Activated CD4-positive, alpha-beta memory T cell treated with anti-CD3 and anti-CD28 coated beads, Interleukin-2, amount 10 ng/mL, durations not matched to agents 7 days and 5 days (primary cell): ENCODE results near the gene CNDP1. TPM values are rescaled to one million over a fixed set of nuclear protein-coding genes. Genes with fewer than 3 reads are reported as not detected.
"Not testable (repeated sequence)": the region's sequence is repeated elsewhere in the genome, so short reads cannot be mapped to it uniquely, and the experiment has no call there.

Experiments
- CTCF ChIA-PET: fragments of 350-600 bp; sonication (Branson Sonifier 250); formaldehyde crosslinking; loops from one replicate; lab custom pipeline; 2021; ENCODE audit warnings: antibody characterized with exemption, inconsistent platforms; lab: Charles Lee
- POLR2A ChIA-PET: fragments of 350-600 bp; sonication (Branson Sonifier 250); formaldehyde crosslinking; loops from one replicate; lab custom pipeline; 2021; ENCODE audit warnings: antibody characterized with exemption; lab: Charles Lee
- DNase-seq: peaks from one replicate; pipeline ENCODE4 v3.0.0-alpha.2; 2020
- H3K27ac Mint-ChIP-seq: one replicate; pipeline ENCODE4 v1.8.0; 2021; ENCODE audit warnings: mild to moderate bottlenecking, mixed read lengths
- H3K27me3 Mint-ChIP-seq: one replicate; pipeline ENCODE4 v1.8.0; 2021; ENCODE audit warnings: mixed read lengths
- H3K36me3 Mint-ChIP-seq: one replicate; pipeline ENCODE4 v1.8.0; 2021; ENCODE audit warnings: low read depth, mixed read lengths
- H3K4me1 Mint-ChIP-seq: one replicate; pipeline ENCODE4 v1.8.0; 2021; ENCODE audit warnings: mixed read lengths
- H3K4me3 Mint-ChIP-seq: one replicate; pipeline ENCODE4 v1.8.0; 2021; ENCODE audit warnings: mild to moderate bottlenecking, mixed read lengths
- H3K9me3 Mint-ChIP-seq: one replicate; pipeline ENCODE4 v1.8.0; 2021; ENCODE audit warnings: mixed read lengths
- total RNA-seq, 2 experiments: library from RNA; stranded (reverse); gene quantifications; one replicate each; pipeline ENCODE4 v1.2.3, GENCODE V29; 2021

Gene CNDP1
- total RNA-seq, 2 experiments from 2014 or later = not detected

DNA sequence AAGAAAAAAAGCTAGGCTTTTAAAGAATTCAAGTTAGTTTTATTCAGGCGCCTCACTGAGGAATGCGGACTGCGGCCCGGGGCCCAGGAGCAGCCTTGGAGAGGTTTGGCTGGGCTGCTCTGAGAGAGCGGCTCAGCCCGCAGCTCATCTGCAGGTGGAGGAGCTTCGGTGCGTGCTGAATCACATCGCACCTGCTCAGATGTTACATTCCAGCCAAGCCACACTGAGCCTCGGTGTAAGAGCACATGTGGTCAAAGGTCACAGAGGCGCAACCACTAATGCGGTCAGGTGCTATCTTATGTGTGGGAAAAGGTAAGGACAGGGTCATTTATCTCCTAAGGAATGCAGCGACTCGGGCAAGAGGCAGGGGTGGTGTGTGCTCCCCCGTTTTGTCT lies 17.1 kb upstream of the CNDP1 start:
- H3K27me3 Mint-ChIP-seq = no peaks in the 10 kb centered on the region
- H3K27ac Mint-ChIP-seq = no peak overlapping the region
- ChIA-PET POLR2A (no interaction called here), CTCF (no interaction called here)
- H3K9me3 Mint-ChIP-seq = no peaks in the 10 kb centered on the region
- peaks cover 53% of the 10 kb centered on the region for H3K36me3 Mint-ChIP-seq
- no peak for DNase-seq
- H3K4me3 Mint-ChIP-seq = no peak overlapping the region
- H3K4me1 Mint-ChIP-seq = no peaks in the 10 kb centered on the region

DNA sequence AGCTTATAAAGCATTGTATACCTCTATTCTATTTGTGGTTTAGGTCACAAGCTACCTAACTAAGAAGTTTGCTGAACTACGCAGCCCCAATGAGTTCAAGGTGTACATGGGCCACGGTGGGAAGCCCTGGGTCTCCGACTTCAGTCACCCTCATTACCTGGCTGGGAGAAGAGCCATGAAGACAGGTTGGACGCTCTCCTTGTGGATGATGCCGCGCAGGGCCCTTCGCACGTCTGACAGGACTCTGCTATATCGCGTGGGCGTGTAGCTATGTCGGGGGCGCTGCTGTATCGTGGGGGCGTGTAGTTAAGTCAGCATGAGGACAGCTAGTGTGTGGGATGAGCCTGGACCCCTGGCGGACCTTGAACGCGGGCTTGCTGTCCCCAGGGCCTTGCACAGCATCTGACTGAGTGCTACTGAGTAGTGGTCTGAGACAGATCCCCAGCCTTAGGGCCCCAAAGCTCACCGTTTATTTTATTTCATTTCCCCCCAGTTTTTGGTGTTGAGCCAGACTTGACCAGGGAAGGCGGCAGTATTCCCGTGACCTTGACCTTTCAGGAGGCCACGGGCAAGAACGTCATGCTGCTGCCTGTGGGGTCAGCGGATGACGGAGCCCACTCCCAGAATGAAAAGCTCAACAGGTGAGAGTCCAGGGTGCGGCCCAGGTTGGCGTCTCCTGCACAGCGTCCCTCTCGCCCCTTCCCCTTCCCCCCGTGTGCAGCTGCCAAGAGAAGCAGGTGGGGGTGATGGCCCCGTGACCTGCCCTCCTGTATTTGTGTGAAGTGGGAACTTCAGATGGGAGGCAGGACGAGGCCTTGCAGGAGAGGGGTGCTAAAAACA lies 15.6 kb upstream of the CNDP1 start:
- ChIA-PET POLR2A (no interaction called here), CTCF (interaction anchor here (1.2 kb wide), 1 partner anchor 25 kb away, joined by 3 read pairs; no protein-coding TSS in a partner anchor)
- no peak for DNase-seq
- Mint-ChIP-seq H3K27me3 (no peaks in the 10 kb centered on the region), H3K27ac (no peak overlapping the region), H3K4me3 (no peak overlapping the region), H3K9me3 (no peaks in the 10 kb centered on the region), H3K36me3 (peaks cover 44% of the 10 kb centered on the region), H3K4me1 (no peaks in the 10 kb centered on the region)

DNA sequence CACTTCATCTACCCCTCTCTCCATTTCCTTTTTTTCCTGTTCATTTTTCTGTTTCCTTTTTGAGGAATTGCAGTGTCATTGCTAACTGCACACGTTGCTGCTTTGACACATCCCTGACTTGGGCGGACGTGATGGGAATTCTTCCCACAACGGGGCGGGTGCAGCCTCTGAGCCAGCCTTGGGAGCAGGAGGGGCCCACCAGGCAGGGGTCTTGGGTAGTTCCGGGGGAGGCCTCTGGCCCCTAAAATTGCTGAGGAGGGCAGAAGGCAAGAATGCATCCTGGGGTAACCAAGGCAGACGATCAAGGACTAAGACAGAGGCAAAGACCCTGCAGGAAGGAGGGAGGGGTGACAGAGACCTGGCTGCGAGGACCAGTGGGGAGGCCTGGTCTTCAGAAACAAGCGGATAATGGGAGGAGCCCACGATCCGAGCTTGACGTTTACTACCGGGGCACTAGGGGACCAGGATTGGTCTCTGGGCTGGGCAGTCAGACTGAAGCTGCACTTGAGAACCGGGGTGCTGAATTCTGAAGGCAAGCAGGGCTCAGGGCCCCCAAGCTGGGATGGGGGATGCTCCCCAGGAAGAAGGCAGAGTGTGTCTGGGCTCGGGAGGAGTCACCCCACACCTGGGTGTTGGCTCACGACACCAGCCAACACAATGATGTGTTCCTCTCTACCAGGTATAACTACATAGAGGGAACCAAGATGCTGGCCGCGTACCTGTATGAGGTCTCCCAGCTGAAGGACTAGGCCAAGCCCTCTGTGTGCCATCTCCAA lies 14.8 kb upstream of the CNDP1 start:
- no peak overlapping the region for H3K27ac Mint-ChIP-seq
- DNase-seq = no peak
- H3K9me3 Mint-ChIP-seq = no peaks in the 10 kb centered on the region
- CTCF ChIA-PET = interaction anchor here (1.2 kb wide), 1 partner anchor 26 kb away, joined by 3 read pairs; no protein-coding TSS in a partner anchor
- H3K4me1 Mint-ChIP-seq = no peaks in the 10 kb centered on the region
- no peak overlapping the region for H3K4me3 Mint-ChIP-seq
- no peaks in the 10 kb centered on the region for H3K27me3 Mint-ChIP-seq
- POLR2A ChIA-PET = no interaction called here
- H3K36me3 Mint-ChIP-seq = peaks cover 42% of the 10 kb centered on the region

DNA sequence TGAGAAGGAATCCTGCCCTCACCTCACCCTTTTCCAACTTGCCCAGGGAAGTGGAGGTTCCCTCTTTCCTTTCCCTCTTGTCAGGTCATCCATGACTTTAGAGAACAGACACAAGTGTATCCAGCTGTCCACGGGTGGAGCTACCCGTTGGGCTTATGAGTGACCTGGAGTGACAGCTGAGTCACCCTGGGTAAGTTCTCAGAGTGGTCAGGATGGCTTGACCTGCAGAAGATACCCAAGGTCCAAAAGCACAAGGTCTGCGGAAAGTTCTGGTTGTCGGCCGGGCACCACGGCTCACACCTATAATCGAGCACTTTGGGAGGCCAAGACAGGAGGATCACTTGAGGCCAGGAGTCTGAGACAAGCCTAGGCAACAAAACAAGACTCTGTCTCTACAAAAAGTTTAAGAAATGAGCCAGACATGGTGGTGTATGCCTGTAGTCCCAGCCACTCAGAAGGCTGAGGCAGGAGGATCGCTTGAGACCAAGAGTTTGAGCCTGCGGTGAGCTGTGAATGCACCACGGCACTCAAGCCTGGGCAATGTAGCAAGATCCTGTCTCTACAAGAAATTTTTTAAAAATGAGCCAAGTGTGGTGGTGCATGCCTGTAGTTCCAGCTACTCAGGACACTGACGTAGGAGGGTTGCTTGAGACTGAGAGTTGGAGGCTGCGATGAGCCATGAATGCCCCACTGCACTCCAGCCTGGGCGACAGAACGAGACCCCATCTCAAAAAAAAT lies 14.0 kb upstream of the CNDP1 start:
- POLR2A ChIA-PET = no interaction called here
- CTCF ChIA-PET = no interaction called here
- H3K27ac Mint-ChIP-seq = no peak overlapping the region
- no peak for DNase-seq
- no peak overlapping the region for H3K4me3 Mint-ChIP-seq
- peaks cover 36% of the 10 kb centered on the region for H3K36me3 Mint-ChIP-seq
- no peaks in the 10 kb centered on the region for H3K27me3 Mint-ChIP-seq
- H3K4me1 Mint-ChIP-seq = no peaks in the 10 kb centered on the region
- H3K9me3 Mint-ChIP-seq = no peaks in the 10 kb centered on the region

DNA sequence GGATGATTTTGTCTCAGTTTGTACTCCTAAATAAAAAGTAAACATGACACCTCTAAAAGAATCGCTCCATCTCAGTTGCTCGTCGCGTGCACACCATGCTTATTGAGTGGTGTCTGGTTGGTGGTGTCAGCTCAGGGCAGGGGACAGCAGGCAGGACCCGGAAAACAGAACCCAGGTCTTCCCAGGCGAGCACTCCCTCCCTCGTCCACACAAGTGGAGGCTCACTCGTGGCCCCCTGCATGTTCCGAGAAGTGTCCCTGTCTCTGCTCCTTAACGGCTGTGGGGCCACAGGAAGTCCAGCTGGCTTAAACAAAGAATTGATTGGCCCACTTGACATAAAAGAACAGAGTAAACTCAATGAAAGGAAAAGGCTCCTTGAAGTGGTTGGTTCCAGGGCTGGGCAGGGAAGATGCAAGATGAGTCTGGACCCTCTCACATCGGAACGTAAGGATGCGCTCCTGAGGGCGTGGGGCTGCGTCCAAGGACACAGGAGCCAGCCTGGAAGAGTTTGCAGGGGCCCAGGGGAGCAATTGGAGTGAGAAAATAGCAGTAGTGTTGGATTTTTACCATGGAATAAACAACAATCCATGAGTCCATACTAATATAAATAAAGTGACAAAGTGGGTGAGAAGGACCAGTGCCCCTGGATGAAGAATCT lies 13.1 kb upstream of the CNDP1 start:
- POLR2A ChIA-PET = no interaction called here
- no peak for DNase-seq

DNA sequence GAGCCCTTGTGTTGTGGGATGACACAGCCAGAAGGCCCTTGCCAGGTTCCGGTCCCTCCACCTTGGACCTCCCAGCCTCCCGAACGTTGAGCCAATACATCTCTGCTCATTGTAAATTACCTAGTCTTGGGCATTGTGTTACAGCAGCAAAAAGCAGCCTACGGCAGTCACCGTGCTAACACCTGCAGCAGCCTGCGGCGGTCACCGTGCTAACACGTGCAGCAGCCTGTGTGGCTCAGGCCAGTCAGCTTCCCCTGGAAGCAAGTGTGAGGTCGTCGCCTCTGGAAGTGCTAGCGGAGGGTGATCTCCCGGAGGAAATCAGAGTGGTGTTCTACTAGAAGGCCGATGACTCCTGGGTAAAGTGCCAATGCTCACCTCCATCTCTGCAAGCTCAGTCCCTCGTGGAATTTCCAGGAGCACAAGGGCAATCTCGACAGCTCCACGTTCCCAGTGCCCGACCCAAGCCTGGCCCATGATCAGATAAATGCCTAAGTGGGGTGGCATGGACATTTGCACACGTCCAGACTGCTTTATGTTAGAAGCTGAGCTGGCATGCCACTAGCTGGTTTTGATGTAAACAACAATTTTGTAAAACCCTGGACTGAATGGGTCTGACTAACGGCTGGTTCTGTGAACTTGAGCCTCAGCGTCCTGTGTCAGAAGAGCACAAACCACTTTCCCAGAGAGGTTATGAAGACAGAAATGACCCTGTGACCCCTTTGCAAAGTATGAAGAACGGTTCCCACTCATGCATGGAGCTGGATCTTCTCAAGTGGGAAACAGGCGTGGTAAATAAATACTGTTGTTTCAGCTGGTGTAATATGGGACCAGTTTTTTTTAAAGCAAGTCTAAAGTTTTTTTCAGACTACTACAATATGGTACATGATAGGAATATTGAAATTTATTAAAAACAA lies 11.4 kb upstream of the CNDP1 start:
- ChIA-PET CTCF (interaction anchor here (1.1 kb wide), 1 partner anchor 29 kb away, joined by 3 read pairs; no protein-coding TSS in a partner anchor), POLR2A (no interaction called here)
- Mint-ChIP-seq H3K27me3 (no peaks in the 10 kb centered on the region), H3K9me3 (no peaks in the 10 kb centered on the region), H3K4me3 (no peak overlapping the region), H3K27ac (no peak overlapping the region), H3K36me3 (peaks cover 30% of the 10 kb centered on the region), H3K4me1 (no peaks in the 10 kb centered on the region)
- DNase-seq = no peak

More for the DNA sequence above, 13.1 kb upstream of the CNDP1 start:
- peaks cover 36% of the 10 kb centered on the region for H3K36me3 Mint-ChIP-seq
- no peaks in the 10 kb centered on the region for H3K4me1 Mint-ChIP-seq
- CTCF ChIA-PET = no interaction called here
- H3K27me3 Mint-ChIP-seq = no peaks in the 10 kb centered on the region
- H3K9me3 Mint-ChIP-seq = no peaks in the 10 kb centered on the region
- no peak overlapping the region for H3K27ac Mint-ChIP-seq
- no peak overlapping the region for H3K4me3 Mint-ChIP-seq

DNA sequence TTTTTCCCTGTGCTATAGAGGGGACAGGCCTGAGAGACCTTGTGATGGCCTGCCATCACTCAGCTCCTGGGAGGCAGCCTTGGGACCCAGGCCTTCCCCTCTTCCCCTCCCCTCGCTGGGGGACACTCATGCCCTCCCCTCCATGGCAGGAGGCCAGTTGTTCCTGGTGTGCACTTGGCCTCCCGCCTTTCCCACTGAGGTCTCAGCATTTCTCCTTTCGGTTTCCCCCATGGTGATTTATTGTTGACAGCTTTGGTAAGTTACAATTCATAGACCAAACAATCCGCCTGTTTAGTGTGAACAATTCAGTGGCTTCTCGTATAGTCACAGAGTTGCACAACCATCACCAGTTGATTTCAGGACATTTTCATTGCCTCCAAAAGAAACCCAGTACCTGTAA lies 10.2 kb upstream of the CNDP1 start:
- Mint-ChIP-seq H3K36me3 (peaks cover 24% of the 10 kb centered on the region), H3K27ac (no peak overlapping the region), H3K4me1 (no peaks in the 10 kb centered on the region), H3K9me3 (no peaks in the 10 kb centered on the region), H3K27me3 (peaks cover 6% of the 10 kb centered on the region), H3K4me3 (no peak overlapping the region)
- no peak for DNase-seq
- ChIA-PET CTCF (no interaction called here), POLR2A (no interaction called here)

DNA sequence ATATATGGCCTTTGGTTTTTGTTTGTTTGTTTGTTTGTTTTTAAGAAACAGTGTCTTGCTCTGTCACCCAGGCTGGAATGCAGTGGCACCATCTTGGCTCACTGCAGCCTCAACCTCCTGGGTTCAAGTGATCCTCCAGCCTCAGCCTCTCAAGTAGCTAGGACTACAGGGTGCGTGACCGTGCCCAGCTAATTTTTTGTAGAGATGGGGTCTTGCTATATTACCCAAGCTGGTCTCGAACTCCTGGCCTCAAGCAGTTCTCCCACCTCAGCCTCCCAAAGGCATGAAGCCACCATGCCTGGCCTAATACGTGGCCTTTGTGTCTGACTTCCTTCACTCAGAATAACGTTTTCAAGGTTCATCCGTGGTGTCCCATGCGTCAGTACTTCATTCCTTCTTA lies 9.4 kb upstream of the CNDP1 start:
- DNase-seq, H3K9me3 Mint-ChIP-seq, H3K4me3 Mint-ChIP-seq, H3K27ac Mint-ChIP-seq, H3K27me3 Mint-ChIP-seq, POLR2A ChIA-PET, CTCF ChIA-PET, H3K4me1 Mint-ChIP-seq: not testable (repeated sequence)
- H3K36me3 Mint-ChIP-seq = peaks cover 16% of the 10 kb centered on the region

DNA sequence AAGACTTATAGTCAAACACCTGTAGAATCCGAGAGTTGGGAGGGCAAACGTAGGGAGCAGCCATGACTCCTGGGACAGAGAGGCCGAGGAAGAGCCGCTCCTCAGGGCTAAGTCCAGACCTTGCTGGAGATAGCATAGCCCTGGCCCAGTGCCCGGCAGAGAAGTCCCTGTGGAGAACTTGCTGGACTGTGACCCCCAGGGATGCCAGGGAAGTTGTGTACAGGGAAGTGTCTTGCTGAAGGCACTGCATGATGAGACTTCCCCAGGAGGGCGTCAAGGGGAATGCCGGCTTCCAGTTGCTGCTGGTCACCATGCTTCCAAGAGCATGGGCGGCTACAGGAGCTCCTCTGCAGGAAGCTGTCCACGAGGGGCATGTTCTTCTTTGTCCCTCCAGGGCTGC lies 8.6 kb upstream of the CNDP1 start:
- peaks cover 7% of the 10 kb centered on the region for H3K27me3 Mint-ChIP-seq
- H3K36me3 Mint-ChIP-seq = peaks cover 10% of the 10 kb centered on the region
- POLR2A ChIA-PET = no interaction called here

DNA sequence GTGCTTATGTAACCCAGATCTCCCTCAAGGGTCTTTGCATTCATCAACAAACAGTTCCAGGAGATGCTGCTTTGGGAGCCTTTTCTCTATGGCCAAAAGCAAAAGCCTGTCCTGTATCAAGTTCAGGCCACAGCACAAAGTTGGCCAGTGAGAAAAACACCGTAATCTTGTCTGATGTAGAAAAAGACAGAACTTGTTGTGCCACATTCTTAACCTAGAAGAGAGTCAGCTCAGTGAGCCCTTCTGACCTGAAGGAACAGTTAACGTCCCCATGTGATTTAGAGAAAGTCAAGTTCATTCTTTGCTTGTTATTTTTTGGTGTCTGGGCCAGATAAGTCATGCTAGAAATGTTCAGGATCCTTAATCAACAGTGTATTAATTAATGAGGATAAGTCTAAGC lies 7.8 kb upstream of the CNDP1 start:
- Mint-ChIP-seq H3K27me3 (peaks cover 7% of the 10 kb centered on the region), H3K27ac (no peak overlapping the region), H3K4me1 (no peaks in the 10 kb centered on the region), H3K4me3 (no peak overlapping the region), H3K9me3 (no peaks in the 10 kb centered on the region), H3K36me3 (peaks cover 5% of the 10 kb centered on the region)
- CTCF ChIA-PET = interaction anchor here (1.6 kb wide), 1 partner anchor 26 kb away, joined by 4 read pairs; no protein-coding TSS in a partner anchor
- POLR2A ChIA-PET = no interaction called here
- DNase-seq = no peak

More for the DNA sequence above, 8.6 kb upstream of the CNDP1 start:
- no peak overlapping the region for H3K27ac Mint-ChIP-seq
- CTCF ChIA-PET = interaction anchor here (1.6 kb wide), 1 partner anchor 26 kb away, joined by 4 read pairs; no protein-coding TSS in a partner anchor
- no peak overlapping the region for H3K4me3 Mint-ChIP-seq
- no peaks in the 10 kb centered on the region for H3K9me3 Mint-ChIP-seq
- H3K4me1 Mint-ChIP-seq = no peaks in the 10 kb centered on the region
- no peak for DNase-seq

DNA sequence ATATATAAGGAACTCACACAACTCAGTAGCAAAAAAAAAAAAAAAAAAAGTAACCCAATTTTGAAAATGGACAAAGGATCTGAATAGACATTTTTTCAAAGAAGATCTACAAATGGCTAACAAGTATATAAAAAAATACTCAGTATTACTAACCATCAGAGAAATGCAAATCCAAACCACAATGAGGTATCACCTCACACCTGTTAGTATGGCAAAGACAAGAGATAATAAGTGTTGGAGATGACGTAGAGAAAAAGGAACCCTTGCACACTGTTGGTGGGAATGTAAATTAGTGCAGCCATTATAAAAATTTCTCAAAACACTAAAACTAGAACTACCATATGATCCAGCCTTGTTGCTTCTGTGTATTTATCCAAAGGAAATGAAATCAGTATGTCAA lies 5.8 kb upstream of the CNDP1 start:
- ChIA-PET CTCF (no interaction called here), POLR2A (no interaction called here)
- Mint-ChIP-seq H3K36me3 (no peaks in the 10 kb centered on the region), H3K4me1 (no peaks in the 10 kb centered on the region), H3K27ac (no peak overlapping the region), H3K27me3 (peaks cover 7% of the 10 kb centered on the region), H3K4me3 (no peak overlapping the region), H3K9me3 (no peaks in the 10 kb centered on the region)
- DNase-seq = no peak

DNA sequence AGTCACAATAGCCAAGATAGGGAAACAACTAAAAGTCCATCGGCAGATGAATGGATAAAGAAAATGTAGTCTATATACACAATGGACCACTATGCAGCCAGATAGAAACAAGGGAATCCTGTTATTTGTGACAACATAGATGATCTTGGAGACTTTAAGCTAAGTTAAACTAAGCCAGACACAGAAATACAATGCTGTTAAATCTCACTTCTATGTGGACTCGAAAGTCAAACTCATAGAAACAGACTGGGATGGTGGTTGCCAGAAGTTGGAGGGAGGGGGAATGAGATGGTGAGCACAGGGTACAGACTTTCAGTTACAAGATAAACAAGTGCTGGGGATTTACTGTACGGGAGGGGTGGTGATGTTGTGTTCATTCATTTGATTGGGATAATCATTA lies 5.4 kb upstream of the CNDP1 start:
- no peak overlapping the region for H3K27ac Mint-ChIP-seq
- H3K36me3 Mint-ChIP-seq = no peaks in the 10 kb centered on the region
- peaks cover 7% of the 10 kb centered on the region for H3K27me3 Mint-ChIP-seq
- no peaks in the 10 kb centered on the region for H3K4me1 Mint-ChIP-seq
- ChIA-PET POLR2A (no interaction called here), CTCF (no interaction called here)
- no peak for DNase-seq
- no peak overlapping the region for H3K4me3 Mint-ChIP-seq
- no peaks in the 10 kb centered on the region for H3K9me3 Mint-ChIP-seq
